K562 (cell line): ENCODE data around the gene POU2F3. TPM values are rescaled to one million over a fixed set of nuclear protein-coding genes. Genes with fewer than 3 reads are reported as not detected.

Source experiments
- ATAC-seq: fragments of 200-7000 bp; cut with Tn5 transposase; 3 replicates; pipeline ENCODE4 v1.9.1; 2020; ENCODE audit warnings: moderate library complexity
- BruUV-seq: library from RNA; stranded (reverse); fragments of 400-500 nt; replicated peaks from 2 replicates; lab custom pipeline; 2021; lab: Mats Ljungman, UMichigan
- CTCF ChIA-PET: fragments of 300-600 bp; formaldehyde crosslinking; extraction: SDS; loops from one replicate; lab custom pipeline; 2021; ENCODE audit warnings: low intra/inter-chr PET ratio; lab: Yijun Ruan, JAX
- POLR2A ChIA-PET: fragments of 300-600, 350-650 bp; sonication (Branson Sonifier 250); formaldehyde crosslinking; extraction: SDS; loops from one replicate; lab custom pipeline; 2021; ENCODE audit warnings: antibody characterized with exemption, inconsistent platforms; lab: Yijun Ruan, JAX
- DNase-seq, 4 experiments: peaks; one replicate each; pipeline versions ENCODE4 v3.0.0 to v3.0.0-alpha.2; 2011 to 2018; ENCODE audit warnings: low spot score in 3 of 4, mixed read lengths in 3 of 4; ENCODE audit errors: extremely low read depth in 1 of 4
- FAIRE-seq: peaks from 2 replicates; lab custom pipeline; 2011; peaks lifted over from hg19 to GRCh38; lab: Jason Lieb, UNC
- H2AFZ ChIP-seq: 2 replicates; pipeline ENCODE4 v1.6.0; 2011; ENCODE audit warnings: low read depth, low read length, control low read depth, inconsistent platforms
- H3K27ac ChIP-seq: fragments of 200-600 bp; 3 replicates; pipeline ENCODE4 v1.8.0; 2011; ENCODE audit warnings: low read depth, mild to moderate bottlenecking, control low read depth, inconsistent platforms, low read length, moderate library complexity, mixed read lengths; ENCODE audit errors: extremely low read depth
- H3K27me3 ChIP-seq, 2 experiments: fragments of 300-600 bp in 1 of 2; 2 replicates in 1 of 2; 3 replicates in 1 of 2; pipeline versions ENCODE4 v1.6.0 to v1.8.0; 2011; ENCODE audit warnings: inconsistent platforms in 2 of 2, low read length in 2 of 2, mild to moderate bottlenecking in 1 of 2, mixed read lengths in 1 of 2, moderate library complexity in 1 of 2; ENCODE audit not compliant: control insufficient read depth in 2 of 2, insufficient read depth in 2 of 2
- H3K36me3 ChIP-seq: fragments of 300-600 bp; 3 replicates; pipeline ENCODE4 v1.8.0; 2011; ENCODE audit warnings: mild to moderate bottlenecking, low read length, inconsistent platforms; ENCODE audit not compliant: control insufficient read depth, insufficient read depth
- H3K4me1 ChIP-seq, 2 experiments: fragments of 200-600 bp in 1 of 2; replicated peaks in 1 of 2; 2 replicates in 1 of 2; 3 replicates in 1 of 2; pipeline versions ENCODE4 v1.5.1 to v1.8.0; 2011; ENCODE audit warnings: inconsistent platforms in 2 of 2, low read length in 2 of 2, mild to moderate bottlenecking in 1 of 2, mixed read lengths in 1 of 2, moderate library complexity in 1 of 2; ENCODE audit not compliant: control insufficient read depth in 2 of 2, insufficient read depth in 2 of 2
- H3K4me2 ChIP-seq: 2 replicates; pipeline ENCODE4 v1.6.1; 2011; ENCODE audit warnings: low read length, control low read depth, inconsistent platforms, mixed read lengths; ENCODE audit not compliant: insufficient read depth
- H3K4me3 ChIP-seq: fragments of 200-600 bp; sonication (generic), shearing (Covaris generic); 2 replicates; pipeline ENCODE4 v1.5.1; 2016; ENCODE audit warnings: control low read depth, inconsistent platforms
- H3K79me2 ChIP-seq: fragments of 200-600 bp; 3 replicates; pipeline ENCODE4 v1.8.0; 2011; ENCODE audit warnings: low read length, inconsistent platforms; ENCODE audit not compliant: control insufficient read depth, insufficient read depth
- H3K9ac ChIP-seq, 2 experiments: 2 replicates each; pipeline versions ENCODE4 v1.6.0 to v1.6.1; 2011; ENCODE audit warnings: low read depth in 2 of 2, low read length in 2 of 2, control low read depth in 1 of 2, inconsistent platforms in 1 of 2, mild to moderate bottlenecking in 1 of 2, mixed read lengths in 1 of 2; ENCODE audit not compliant: insufficient read depth in 1 of 2
- H3K9me1 ChIP-seq: one replicate; pipeline ENCODE4 v1.6.0; 2011; ENCODE audit warnings: inconsistent platforms, mild to moderate bottlenecking, low read length, moderate library complexity; ENCODE audit not compliant: control insufficient read depth, insufficient read depth
- H3K9me3 ChIP-seq: replicated peaks from 2 replicates; pipeline ENCODE4 v1.5.1; 2011; ENCODE audit warnings: low read depth, low read length, inconsistent platforms; ENCODE audit not compliant: control insufficient read depth, insufficient read depth
- H4K20me1 ChIP-seq: replicated peaks from 2 replicates; pipeline ENCODE4 v1.6.1; 2011; ENCODE audit warnings: low read length, inconsistent platforms, mixed read lengths; ENCODE audit not compliant: control insufficient read depth, insufficient read depth
- BACH1 ChIP-seq: fragments of 200-800 bp; sonication (Bioruptor generic); IDR thresholded peaks from 2 replicates; pipeline ENCODE4 v1.6.1; 2016; ENCODE audit warnings: missing genetic modification characterization, missing compliant biosample characterization
- EP300 ChIP-seq: IDR thresholded peaks from 2 replicates; pipeline ENCODE4 v1.6.1; 2012; ENCODE audit warnings: low read length, improper control_type of control experiment
- ETV5 ChIP-seq: sonication (generic); formaldehyde crosslinking; IDR thresholded peaks from 2 replicates; pipeline ENCODE4 v1.4.0; 2020; ENCODE audit warnings: low read depth, mild to moderate bottlenecking, missing genetic modification reagents
- RFX5 ChIP-seq: IDR thresholded peaks from 2 replicates; pipeline ENCODE4 v1.6.1; 2011; ENCODE audit warnings: low read depth, mild to moderate bottlenecking, improper control_type of control experiment, low read length
- THAP7 ChIP-seq: fragments of 250-450 bp; sonication (Bioruptor Pico); IDR thresholded peaks from 2 replicates; pipeline ENCODE4 v1.5.0; 2021
- WGBS: fragments of 100-300 bp; shearing (Covaris generic); methylation state at CpG from one replicate; pipeline ENCODE4 v1.1.6; 2016; ENCODE audit warnings: low coverage, mixed read lengths; ENCODE audit not compliant: insufficient coverage; ENCODE audit errors: missing lambda C conversion rate; 5-methylcytosine and 5-hydroxymethylcytosine counted together
- in situ Hi-C: fragments of 300-500 bp; cut with MboI; formaldehyde crosslinking; loops from 4 replicates; pipeline ENCODE4 v1.15.0; 2018; ENCODE audit warnings: inconsistent platforms, mixed read lengths
- intact Hi-C: fragments of 100-400 bp; cut with micrococcal nuclease; formaldehyde crosslinking; loops from 2 replicates; pipeline ENCODE4 v1.14.2; 2022
- polyA plus RNA-seq, 8 experiments: library from polyadenylated mRNA; depleted of rRNA in 4 of 8; stranded (reverse) in 5 of 8; unstranded in 3 of 8; fragments of >200 nt; fragmentation: Nextera tagmentation in 2 of 8; fragmentation: Illumina TruSeq in 1 of 8; extraction: Ambion mirVana in 2 of 8; extraction: Trizol in 1 of 8; gene quantifications; 2 replicates each; pipeline versions ENCODE4 v1.2.1 to v1.2.3, GENCODE V29; 2011 to 2014; ENCODE audit warnings: inconsistent platforms in 1 of 8, missing spikeins in 1 of 8
- total RNA-seq, 7 experiments: library from RNA; depleted of rRNA in 6 of 7; stranded (reverse); fragments of >200 nt in 6 of 7; fragmentation: Illumina TruSeq in 2 of 7; extraction: Trizol in 2 of 7; gene quantifications; 2 replicates each; pipeline versions ENCODE4 v1.2.1 to v1.2.3, GENCODE V29; 2011 to 2021; ENCODE audit warnings: low replicate concordance in 1 of 7
- TF ChIP-seq, protein P1 (sequence below): sonication (generic); formaldehyde crosslinking; IDR thresholded peaks from 2 replicates; pipeline ENCODE4 v1.8.0; 2022; ENCODE audit warnings: missing genetic modification reagents, mild to moderate bottlenecking, borderline replicate concordance

Gene POU2F3
- total and polyA plus RNA-seq, 9 of the 15 experiments (the other 6 are each of a cell fraction or from before 2014, with no cell fraction given) = not detected

GRCh38 chr11:120317689-120318480 lies 77.9 kb downstream of the POU2F3 start:
- intact Hi-C loops = no loop called here
- Histone ChIP-seq H3K27ac (no peak overlapping the region), H4K20me1 (no peaks in the 10 kb centered on the region), H3K9ac (no peak overlapping the region), H3K4me2 (no peak overlapping the region), H3K27me3 (peaks cover 26 to 41% of the 10 kb centered on the region in 2 experiments), H3K4me1 (peaks cover 0 to 5% of the 10 kb centered on the region in 2 experiments; a peak in 1 of 5 replicates), H3K4me3 (no peak overlapping the region), H3K9me1 (no peaks in the 10 kb centered on the region), H3K36me3 (no peaks in the 10 kb centered on the region), H3K9me3 (no peaks in the 10 kb centered on the region), H2AFZ (no peak overlapping the region), H3K79me2 (no peaks in the 10 kb centered on the region)
- in situ Hi-C loops = no loop called here
- TF ChIP-seq RFX5 = no peak
- no peak for TF ChIP-seq THAP7
- TF ChIP-seq, protein P1, sequence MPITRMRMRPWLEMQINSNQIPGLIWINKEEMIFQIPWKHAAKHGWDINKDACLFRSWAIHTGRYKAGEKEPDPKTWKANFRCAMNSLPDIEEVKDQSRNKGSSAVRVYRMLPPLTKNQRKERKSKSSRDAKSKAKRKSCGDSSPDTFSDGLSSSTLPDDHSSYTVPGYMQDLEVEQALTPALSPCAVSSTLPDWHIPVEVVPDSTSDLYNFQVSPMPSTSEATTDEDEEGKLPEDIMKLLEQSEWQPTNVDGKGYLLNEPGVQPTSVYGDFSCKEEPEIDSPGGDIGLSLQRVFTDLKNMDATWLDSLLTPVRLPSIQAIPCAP (CRISPR knock-in tag) = no peak
- no peak for TF ChIP-seq EP300
- TF ChIP-seq BACH1 (tag) = no peak
- no peak for TF ChIP-seq ETV5 (CRISPR knock-in tag)
- ChIA-PET CTCF (no interaction called here), POLR2A (interaction anchor here (1.8 kb wide), 1 partner anchor 8 kb away, joined by 5 read pairs; no protein-coding TSS in a partner anchor)
- FAIRE-seq (no peak), DNase-seq (no peak), ATAC-seq (no peak)
- no TSS peak for BruUV-seq
- under 1% methylated on average over 10 of the region's 10 CpGs for WGBS
